ENCODE results near the gene ASB7.

Gene ASB7

DNA sequence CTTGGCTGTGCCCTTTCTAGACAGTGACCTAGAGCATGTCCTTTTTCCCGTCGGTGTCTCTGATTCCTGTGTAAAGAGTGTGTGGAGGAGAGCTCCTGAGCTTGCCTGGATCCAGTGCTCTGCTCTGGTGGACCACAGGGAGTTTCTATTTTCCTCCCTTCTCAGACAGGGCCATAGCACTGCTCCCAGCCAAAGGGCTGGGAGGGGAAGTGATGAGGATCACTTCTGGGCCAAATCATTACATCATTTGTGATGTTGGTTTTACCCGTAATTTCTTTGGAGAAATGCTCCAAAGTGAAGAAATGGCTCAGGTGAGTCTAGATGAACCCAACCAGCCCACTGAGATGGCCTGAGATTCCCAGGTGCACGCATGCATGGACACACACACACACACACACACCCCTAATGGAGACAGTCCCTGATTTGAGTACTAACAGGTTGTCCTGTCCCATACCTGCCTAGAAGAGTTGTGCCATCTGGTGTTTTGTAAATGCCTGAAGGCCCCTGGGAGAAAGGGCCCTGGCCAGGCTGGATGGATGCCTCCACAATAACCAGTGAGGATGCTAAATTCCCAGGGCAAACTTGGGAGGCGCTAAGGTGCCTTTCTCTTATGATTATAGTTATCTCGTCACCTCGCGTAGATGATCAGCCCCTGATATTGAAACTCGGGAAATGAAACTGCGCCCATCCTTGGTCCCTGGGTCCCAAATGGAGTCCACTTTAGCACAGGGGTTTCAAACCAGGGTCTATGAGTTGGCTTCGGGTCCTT, 86.9 kb downstream of the ASB7 start:
- FAIRE-seq: no peak
- DNase-seq (ENCODE audit: insufficient read length): no peak
- TF ChIP-seq TAF1 (IDR thresholded peaks at IDR 0.05; ENCODE audit: borderline replicate concordance, low read depth, low read length) (no peak), POLR2AphosphoS5 (IDR thresholded peaks at IDR 0.05; ENCODE audit: low read depth, low read length) (no peak), POLR2A (IDR thresholded peaks at IDR 0.05; ENCODE audit: low read depth, low read length) (no peak)

DNA sequence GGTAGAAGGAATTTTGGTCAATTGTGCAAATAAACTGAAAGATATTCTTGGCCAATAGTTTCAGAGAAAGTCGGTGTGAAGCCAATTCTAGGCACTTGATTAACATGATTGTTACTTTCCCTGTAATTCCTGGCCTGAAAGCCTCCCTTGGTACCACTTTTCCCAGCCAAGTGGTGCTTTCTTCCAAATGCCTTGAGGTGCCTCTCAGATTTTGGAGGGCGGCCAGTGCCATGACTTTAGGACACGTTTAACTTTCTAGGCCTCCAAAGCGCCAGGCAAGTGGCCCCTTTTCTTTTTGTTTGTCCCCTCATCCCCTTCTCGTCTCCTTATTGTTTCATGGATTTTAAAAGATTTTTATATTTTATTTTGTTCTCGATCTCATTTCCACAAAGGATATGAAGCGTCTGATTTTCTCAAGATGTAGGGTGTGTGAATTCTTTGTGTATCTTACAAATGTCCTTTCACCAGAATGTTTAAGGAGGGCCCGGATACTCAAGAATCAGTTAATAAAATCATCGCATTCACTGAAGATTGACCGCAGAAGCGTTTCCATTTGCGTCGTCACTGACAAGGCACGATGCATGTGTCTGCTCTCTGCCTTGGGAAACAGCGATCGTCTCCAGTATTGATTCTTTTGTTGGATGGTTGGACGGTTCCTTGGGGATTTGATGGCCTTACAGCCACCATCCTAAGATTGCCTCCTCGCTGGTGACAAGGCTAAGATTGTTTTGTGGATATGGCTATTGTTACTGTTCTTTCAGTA, 87.8 kb downstream of the ASB7 start:
- no peak for DNase-seq (ENCODE audit: insufficient read length)
- TF ChIP-seq POLR2A (IDR thresholded peaks at IDR 0.05; ENCODE audit: low read depth, low read length): no peak
- FAIRE-seq: no peak

DNA sequence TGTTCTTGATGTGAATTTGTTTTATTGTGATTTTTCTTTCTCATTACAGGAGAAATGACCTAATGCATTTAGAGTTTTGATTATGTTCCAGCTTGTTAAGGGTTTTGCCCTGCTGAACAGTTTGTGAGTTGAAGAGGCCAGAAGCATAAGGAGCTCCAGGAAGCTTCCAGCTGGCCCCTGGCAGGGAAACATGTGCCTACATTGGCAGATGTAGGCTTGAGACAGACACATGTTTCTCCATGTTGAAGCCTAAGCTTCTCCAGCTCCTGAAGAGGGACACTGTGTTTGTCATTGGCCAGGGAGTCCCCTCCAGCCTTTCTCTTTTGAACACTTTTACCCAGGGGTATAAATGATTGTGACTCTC, 88.4 kb downstream of the ASB7 start:
- TF ChIP-seq POLR2AphosphoS5 (IDR thresholded peaks at IDR 0.05; ENCODE audit: low read depth, low read length) (no peak), TAF1 (IDR thresholded peaks at IDR 0.05; ENCODE audit: borderline replicate concordance, low read depth, low read length) (no peak), POLR2A (IDR thresholded peaks at IDR 0.05; ENCODE audit: low read depth, low read length) (no peak)
- DNase-seq (ENCODE audit: insufficient read length) (no peak), FAIRE-seq (no peak)

- no peak for DNase-seq (ENCODE audit: insufficient read length)
- no peak for FAIRE-seq
- TF ChIP-seq POLR2AphosphoS5 (IDR thresholded peaks at IDR 0.05; ENCODE audit: low read depth, low read length) (no peak), TAF1 (IDR thresholded peaks at IDR 0.05; ENCODE audit: borderline replicate concordance, low read depth, low read length) (no peak), POLR2A (IDR thresholded peaks at IDR 0.05; ENCODE audit: low read depth, low read length) (no peak)
Measured at GRCh38 chr15:100691321-100691720, 88.9 kb downstream of the ASB7 start.

DNA sequence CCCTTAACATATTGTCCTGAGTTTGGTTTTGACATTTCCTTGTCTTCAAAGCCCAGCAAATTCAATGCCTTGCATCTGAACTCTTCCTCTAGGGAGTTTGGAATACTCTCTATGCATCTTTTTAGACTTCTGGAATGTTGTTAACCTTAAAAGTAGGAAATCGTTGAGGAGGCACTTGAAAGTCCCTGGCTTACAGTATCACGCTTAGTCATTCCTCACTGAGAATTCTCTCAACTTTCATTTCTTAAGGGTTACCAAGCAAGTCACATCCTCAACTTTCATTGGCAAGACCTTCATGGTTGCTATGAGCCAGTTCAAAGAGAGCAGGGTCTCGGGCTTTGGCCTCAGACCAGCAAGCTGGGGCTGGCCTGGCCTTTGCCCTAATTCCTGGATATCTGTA, 89.9 kb downstream of the ASB7 start:
- TF ChIP-seq POLR2AphosphoS5 (IDR thresholded peaks at IDR 0.05; ENCODE audit: low read depth, low read length) (no peak), TAF1 (IDR thresholded peaks at IDR 0.05; ENCODE audit: borderline replicate concordance, low read depth, low read length) (no peak), POLR2A (IDR thresholded peaks at IDR 0.05; ENCODE audit: low read depth, low read length) (no peak)
- DNase-seq (ENCODE audit: insufficient read length) (no peak), FAIRE-seq (no peak)

DNA sequence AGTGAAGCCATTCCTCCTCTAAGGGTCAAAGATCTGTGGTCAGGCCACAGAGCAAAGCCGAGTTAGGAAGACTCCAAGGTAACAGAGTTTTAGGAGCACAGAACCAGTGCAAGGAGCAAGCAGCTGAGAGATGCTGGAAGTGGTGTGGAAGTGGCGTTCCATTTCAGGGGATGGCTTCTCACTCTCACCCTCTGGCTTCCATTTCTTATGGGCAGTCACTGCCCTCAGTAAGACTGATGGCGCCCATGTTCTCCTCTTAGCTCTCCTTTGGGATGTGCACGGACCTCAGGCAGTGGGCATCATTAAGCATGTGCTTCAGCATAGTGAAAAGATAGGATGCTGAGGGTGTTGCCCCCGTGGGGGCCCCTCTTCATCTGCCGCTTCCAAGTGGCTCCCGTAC, 90.3 kb downstream of the ASB7 start:
- no peak for FAIRE-seq
- no peak for DNase-seq (ENCODE audit: insufficient read length)
- TF ChIP-seq POLR2A (IDR thresholded peaks at IDR 0.05; ENCODE audit: low read depth, low read length): no peak
- no peak for TF ChIP-seq TAF1 (IDR thresholded peaks at IDR 0.05; ENCODE audit: borderline replicate concordance, low read depth, low read length)
- no peak for TF ChIP-seq POLR2AphosphoS5 (IDR thresholded peaks at IDR 0.05; ENCODE audit: low read depth, low read length)

GRCh38 chr15:100693451-100693850, 91.1 kb downstream of the ASB7 start:
- TF ChIP-seq TAF1 (IDR thresholded peaks at IDR 0.05; ENCODE audit: borderline replicate concordance, low read depth, low read length): no peak
- no peak for TF ChIP-seq POLR2A (IDR thresholded peaks at IDR 0.05; ENCODE audit: low read depth, low read length)
- no peak for TF ChIP-seq POLR2AphosphoS5 (IDR thresholded peaks at IDR 0.05; ENCODE audit: low read depth, low read length)
- no peak for FAIRE-seq
- DNase-seq (ENCODE audit: insufficient read length): no peak

DNA sequence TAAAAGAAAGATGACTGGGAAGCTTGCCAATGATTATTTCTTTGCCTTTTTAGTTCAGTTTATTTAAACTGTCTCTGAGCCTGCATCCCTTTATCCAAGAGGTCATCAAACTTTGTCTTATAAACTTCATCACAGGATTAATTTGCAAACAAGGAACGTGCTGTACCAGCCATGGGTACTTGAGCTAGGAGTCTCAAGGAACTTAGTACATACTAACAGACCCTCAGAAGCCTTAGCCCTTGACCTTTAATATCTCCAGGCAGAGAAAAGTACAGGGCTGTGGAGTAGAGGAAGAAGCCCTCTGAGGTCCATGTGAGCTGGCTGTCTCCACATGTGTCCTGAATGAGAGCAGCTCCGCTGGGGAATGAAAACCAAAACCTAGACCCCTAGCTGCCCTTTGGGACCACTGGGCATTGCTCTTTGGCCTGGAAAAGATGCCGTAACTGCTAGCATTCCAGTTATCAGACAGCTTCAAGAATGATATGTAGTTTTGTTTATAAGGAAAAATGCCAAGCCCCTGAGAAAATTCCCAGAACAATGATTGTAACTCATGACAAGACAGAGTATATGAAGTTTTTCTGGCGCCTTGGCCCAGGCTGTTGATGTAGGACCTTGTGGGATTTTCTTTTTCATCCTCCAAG, 92.1 kb downstream of the ASB7 start:
- TF ChIP-seq POLR2A (IDR thresholded peaks at IDR 0.05; ENCODE audit: low read depth, low read length) (no peak), TAF1 (IDR thresholded peaks at IDR 0.05; ENCODE audit: borderline replicate concordance, low read depth, low read length) (no peak), POLR2AphosphoS5 (IDR thresholded peaks at IDR 0.05; ENCODE audit: low read depth, low read length) (no peak)
- DNase-seq (ENCODE audit: insufficient read length): no peak
- no peak for FAIRE-seq

DNA sequence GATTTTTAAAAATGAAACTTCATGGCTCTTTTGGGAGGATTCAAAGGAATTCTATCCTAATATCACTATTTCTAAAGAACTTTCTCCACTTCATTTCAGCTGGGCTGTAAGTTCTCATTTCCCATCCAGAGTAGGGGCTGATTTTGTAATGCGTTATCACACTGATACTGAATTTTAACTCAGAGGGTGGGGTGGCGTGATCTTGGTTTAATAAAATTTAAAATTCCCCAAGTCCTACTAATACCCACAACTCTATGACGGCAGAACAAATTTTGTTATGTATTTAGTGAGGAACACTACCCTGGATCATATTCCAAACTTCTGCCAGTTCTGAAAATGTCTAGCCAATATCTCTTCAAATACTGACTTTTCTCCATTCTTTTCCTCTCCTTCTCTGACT, 92.7 kb downstream of the ASB7 start:
- DNase-seq (ENCODE audit: insufficient read length) (no peak), FAIRE-seq (no peak)
- TF ChIP-seq TAF1 (IDR thresholded peaks at IDR 0.05; ENCODE audit: borderline replicate concordance, low read depth, low read length) (no peak), POLR2A (IDR thresholded peaks at IDR 0.05; ENCODE audit: low read depth, low read length) (no peak), POLR2AphosphoS5 (IDR thresholded peaks at IDR 0.05; ENCODE audit: low read depth, low read length) (no peak)

DNA sequence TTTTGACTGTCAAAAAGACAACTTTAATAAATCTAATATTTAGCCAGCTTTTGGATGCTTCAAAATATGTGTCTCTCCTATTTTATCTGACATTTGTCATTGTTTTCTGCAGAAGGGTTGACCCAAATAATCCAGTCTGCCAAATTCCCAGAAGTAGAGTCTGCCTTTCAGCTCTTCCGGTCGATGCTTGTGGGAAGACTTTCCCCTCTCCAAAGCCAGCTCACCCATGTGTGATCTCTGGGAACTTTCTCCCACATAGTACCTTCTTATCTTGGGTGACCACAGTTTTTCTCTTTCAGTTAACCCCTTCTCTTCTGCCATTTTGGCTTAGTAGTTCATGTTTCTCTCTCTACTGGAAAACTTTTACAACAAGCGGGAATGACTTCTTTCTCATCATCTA, 94.1 kb downstream of the ASB7 start:
- DNase-seq (ENCODE audit: insufficient read length): no peak
- FAIRE-seq: no peak
- TF ChIP-seq POLR2A (IDR thresholded peaks at IDR 0.05; ENCODE audit: low read depth, low read length) (no peak), POLR2AphosphoS5 (IDR thresholded peaks at IDR 0.05; ENCODE audit: low read depth, low read length) (no peak)

All from GM12892 (cell line).